HUDEP-2 (cell line): ENCODE measurements around the gene CD164.

Source experiments
- DNase-seq, 76 experiments: peaks; one replicate each; lab custom pipeline; 2025; ENCODE audit not compliant: unreplicated experiment in 76 of 76; lab: John Stamatoyannopoulos, UW

The CD164 gene

GRCh38 chr6:109381747-109382575, at the start of gene CD164:
Gene CD164 (minus strand): TSS chr6:109382467. CDS start chr6:109382378, 89 bp downstream.
- DNase-seq: peak in 74 of 76 experiments; percentile 81 to 100 (median 94)

DNA sequence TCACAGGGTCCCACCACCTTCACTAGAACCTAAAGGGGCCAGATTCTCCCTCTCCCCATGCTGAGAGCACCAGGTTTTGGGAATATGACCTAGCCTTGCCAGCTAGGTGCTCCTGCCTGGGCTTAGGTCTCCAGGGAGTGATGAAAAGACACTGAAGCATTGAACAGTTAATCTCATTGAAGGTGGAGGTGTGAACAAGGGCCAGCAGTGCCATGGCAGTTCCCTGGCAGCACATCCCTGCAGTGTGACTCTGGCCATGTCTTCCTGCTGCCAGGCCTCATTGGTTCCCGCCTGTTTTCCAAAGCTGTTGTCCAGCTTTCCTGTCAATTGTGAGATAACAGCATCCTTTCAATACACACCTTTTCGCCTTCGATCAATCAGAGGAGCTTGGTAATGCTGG, 47.2 kb upstream of the CD164 start:
- no peak for DNase-seq

DNA sequence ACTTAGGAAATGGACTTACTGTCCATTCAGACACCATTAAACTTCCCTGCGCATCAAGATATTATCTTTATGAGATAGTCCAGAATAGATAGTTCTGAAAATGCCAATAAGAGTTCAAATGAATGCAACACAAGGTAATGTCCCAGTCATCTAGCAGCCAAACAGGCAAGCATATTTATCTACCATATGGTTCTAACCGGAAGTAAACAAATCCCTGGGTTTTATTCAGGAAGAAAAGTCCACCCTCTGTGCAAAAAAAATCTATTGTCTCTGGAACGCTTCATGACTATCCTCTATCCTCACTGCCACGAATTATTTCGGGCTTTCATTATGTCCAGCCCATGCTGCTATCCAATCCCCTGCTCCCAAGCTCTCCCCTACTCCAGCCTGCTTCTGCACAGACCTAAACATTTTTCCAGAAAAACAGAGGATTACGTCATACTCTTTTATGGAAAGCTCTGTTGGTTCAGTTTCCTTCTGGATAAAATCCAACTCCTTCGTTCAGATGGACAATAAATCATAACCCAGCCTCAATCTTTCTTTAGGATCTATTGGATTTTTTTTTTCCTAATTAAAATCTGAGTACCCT, 46.7 kb upstream of the CD164 start:
- DNase-seq: no peak

DNA sequence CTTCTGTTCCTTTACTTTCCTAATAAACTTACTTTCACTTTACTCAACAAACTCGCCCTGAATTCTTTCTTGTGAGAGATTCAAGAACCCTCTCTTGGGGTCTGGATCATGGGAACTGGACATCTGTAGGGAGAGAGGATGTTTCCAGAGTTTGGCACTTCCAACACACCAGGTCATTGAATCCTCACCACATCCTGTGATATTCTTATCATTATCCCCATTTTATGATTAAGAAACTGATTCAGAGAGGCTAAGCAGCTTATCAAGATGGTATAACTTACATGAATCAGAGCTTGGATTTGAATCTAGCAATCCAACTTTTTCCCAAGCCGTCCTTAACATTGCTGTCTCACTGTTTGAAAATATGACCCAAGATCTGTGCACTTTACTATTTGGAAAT, 42.7 kb upstream of the CD164 start:
- no peak for DNase-seq

- DNase-seq: no peak
Observed at GRCh38 chr6:109421184-109421583, 38.9 kb upstream of the CD164 start.

- DNase-seq: no peak
Observed at GRCh38 chr6:109420751-109421150, 38.5 kb upstream of the CD164 start.

DNA sequence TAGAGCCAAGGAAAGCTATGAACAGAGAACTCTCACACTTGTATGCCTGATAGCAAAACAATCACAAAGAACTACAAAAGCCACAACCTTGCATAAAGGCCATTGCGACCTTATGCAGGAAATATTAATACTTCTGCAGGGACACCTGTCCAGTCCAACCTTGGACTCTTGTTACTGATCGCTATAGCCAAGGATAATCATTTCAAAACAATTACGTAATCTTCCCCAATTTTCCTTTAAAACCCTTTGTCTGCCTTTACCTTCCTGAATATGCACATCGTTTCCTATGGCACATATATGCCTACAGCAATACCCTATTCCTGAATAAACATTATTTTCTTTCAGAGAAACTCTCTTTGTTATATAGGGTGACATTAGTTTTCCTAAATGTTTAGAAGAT, 35.4 kb upstream of the CD164 start:
- no peak for DNase-seq

DNA sequence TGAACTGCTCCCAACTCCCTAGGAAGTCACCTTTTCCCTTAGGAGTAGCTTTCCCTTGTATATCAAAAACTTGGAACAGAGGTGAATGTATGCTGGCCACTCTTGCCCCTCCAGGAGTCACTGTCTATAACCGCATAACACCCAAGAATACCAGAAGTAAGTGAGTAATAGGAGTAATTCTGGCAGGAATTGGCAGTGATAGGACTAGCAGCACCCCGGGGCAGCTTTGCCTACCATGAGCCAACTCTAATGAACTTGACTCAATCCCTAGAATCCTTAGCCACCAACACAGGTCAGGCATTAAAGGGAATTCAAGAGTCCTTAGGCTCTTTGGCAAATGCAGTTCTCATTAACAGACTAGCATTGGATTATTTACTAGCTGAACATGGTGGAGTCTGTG, 28.8 kb upstream of the CD164 start:
- no peak for DNase-seq

- DNase-seq: no peak
Observed at GRCh38 chr6:109406196-109406595, 23.9 kb upstream of the CD164 start.

DNA sequence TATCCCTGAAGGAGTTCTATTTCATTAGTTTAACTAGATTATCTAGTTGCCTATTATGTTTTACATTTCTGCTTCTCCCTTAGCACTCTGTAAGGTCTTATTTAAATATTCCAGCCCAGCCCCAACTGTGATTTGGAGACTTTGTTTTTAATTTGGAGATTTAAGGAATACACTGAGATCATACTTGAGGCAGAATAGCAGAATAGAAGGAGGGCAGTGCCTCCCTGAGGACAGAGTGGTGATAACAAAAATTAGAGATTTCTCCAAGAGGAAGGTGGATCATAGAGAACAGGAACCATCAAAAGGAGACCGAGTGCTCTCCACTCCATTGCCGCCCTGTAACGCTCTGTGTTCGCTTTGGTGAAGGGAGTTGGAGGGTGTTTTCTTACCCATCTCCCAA, 14.8 kb upstream of the CD164 start:
- DNase-seq: peak in 1 of 76 experiments; percentile 12

- no peak for DNase-seq
Observed at GRCh38 chr6:109396046-109396718, 13.9 kb upstream of the CD164 start.

- no peak for DNase-seq
Observed at GRCh38 chr6:109393886-109394281, 11.6 kb upstream of the CD164 start.

DNA sequence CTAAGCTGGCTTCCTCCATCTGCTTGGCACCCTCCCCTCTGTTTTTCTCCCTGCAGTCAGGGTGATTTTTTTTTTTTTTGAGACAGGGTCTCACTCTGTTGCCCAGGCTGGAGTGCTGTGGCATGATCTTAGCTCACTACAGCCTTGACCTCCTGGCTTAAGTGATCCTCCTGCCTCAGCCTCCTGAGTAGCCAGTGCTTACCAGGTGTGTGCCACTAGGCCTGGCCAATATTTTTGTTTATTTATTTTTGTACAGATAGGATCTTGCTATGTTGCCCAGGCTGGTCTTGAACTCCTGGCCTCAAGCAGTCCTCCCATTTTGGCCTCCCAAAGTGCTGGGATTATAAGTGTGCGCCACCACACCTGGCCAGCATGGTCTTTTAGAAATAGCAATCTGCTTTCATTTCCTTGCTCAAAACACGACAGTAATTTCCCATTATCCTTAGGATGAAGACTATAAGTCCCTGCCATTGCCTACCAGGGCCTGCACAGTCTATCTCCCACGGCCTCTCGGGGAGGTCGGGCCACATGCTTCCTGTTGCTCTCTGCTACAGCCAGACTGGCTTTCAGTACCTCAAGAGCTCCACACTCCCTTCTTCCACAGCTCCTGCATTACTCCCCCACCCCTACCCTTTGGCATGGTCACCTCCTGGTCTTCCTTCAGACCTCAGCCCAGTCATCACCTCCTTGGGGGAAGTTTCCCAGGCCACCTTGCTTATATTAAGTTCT, 11.1 kb upstream of the CD164 start:
- no peak for DNase-seq

DNA sequence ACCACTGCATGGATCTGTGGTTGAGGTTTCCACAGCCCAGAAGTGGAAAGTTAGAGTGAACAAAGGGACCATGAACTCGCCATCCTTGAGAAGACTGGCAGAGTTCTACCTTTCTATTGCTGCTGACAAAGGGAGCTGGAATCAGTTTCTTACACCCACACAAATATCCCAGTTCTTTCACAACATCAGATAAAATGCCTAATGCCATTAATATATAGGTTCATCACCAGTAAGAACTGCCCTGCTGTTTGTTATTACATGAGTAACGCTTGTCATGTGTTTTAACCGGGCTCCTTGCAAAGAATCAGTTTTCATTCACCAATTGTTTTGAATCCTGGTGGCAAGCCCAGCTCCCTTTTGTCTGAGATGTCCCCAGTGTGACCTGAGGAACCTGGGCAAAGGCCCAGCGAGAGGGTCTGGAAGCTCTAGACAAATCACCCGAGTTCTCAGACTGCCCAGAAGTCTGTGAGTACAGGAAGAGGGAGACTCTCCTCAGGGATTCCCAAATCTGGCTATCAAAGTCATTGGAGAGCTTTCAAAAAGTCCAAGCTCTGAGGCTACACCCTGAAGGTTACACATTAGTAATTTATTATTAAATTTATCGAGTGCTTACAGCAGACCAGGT, 7.5 kb upstream of the CD164 start:
- DNase-seq: no peak

- DNase-seq: no peak
Observed at GRCh38 chr6:109388265-109388664, 6.0 kb upstream of the CD164 start.

DNA sequence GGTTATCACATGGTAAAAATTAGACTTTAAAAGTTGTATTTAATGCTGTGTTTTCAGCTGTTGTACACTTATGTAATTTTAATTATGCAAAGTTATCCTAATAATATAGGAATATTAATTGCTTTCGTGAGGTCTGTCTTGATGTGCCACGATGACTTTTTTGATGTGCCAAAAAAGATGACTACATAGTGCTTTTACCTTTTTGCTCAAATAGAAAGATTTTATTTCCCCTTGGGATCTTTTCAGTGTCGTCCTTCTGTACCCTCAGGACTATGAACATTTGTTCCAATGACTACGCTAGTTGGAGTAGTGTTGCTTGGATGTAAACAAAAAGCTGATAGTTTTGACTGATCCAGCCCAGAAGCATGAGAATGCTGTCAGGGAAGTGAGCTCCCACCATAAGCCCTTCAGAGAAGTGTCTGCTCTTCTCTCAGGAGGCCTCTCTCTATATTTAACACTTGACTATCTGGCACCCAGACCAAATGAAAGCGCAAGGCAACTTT, 1.2 kb upstream of the CD164 start:
- DNase-seq: peak in 3 of 76 experiments; percentile 24 to 57 (median 48)

- DNase-seq: peak; percentile 81 to 100 (median 94)
Observed at GRCh38 chr6:109382576-109383437, 540 bp upstream of the CD164 start.

DNA sequence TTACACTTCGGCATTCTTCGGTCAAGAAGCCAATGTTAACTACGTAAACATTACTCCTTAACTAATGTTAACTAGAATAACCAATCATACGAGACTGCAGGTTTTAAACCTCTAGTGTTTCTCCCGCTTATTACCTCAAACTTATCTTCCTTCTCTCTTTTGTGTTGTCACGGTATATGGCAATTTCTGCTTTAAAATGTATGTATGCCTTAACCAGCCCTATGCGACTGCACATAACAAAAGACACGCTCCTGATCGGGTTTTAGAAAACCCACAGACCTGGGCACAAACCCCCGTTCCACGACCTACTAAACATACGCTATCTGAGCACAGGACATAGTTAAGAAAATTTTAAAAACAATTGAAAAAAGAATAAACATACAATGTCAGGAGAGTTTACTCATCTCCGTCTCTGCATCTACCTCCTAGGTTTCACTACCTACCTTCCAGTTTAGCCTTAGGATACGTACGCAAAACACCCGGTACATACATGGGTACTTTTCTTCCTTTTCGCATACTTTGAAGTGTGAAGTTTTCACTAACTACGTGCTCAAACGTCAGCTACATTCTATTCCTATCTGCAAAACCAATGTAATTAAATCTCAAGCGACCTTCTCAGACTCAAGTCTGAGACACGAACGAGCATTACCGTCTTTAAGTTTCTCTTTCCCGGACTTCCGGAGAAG, 1.1 kb downstream of the CD164 start:
- DNase-seq: peak in 6 of 76 experiments; percentile 20 to 51 (median 39)

- DNase-seq: no peak
Observed at GRCh38 chr6:109379711-109380110, 2.6 kb downstream of the CD164 start.
